Spinal cord (tissue), 10 donors: ENCODE data around the gene C3orf52. TPM values are rescaled to one million over a fixed set of nuclear protein-coding genes. Genes with fewer than 3 reads are reported as not detected.

Experiments
- DNase-seq, 6 donors: peaks; one replicate each; pipeline versions ENCODE4 v3.0.0 to v3.0.0-alpha.2; 2013 to 2015; ENCODE audit warnings: low spot score in 6 of 6, low read depth in 4 of 6
- H3K27ac ChIP-seq: one replicate; pipeline ENCODE4 v1.5.1; 2013; ENCODE audit warnings: low read depth, low read length, control low read depth
- H3K27me3 ChIP-seq: one replicate; pipeline ENCODE4 v1.6.1; 2013; ENCODE audit warnings: low read length; ENCODE audit not compliant: control insufficient read depth, insufficient read depth
- H3K36me3 ChIP-seq: one replicate; pipeline ENCODE4 v1.6.1; 2013; ENCODE audit warnings: low read length; ENCODE audit not compliant: control insufficient read depth, insufficient read depth
- H3K4me1 ChIP-seq: one replicate; pipeline ENCODE4 v1.6.1; 2013; ENCODE audit warnings: low read length; ENCODE audit not compliant: control insufficient read depth, insufficient read depth
- H3K4me3 ChIP-seq: one replicate; pipeline ENCODE4 v1.5.1; 2013; ENCODE audit warnings: low read depth, low read length, control low read depth
- H3K9me3 ChIP-seq: one replicate; pipeline ENCODE4 v1.6.1; 2013; ENCODE audit warnings: low read length; ENCODE audit not compliant: control insufficient read depth, insufficient read depth
- WGBS: methylation state at CpG from one replicate; pipeline ENCODE4 v1.1.5; 2013; ENCODE audit warnings: missing lambda C conversion rate; ENCODE audit not compliant: insufficient coverage; 5-methylcytosine and 5-hydroxymethylcytosine counted together
- polyA plus RNA-seq, 2 donors: library from polyadenylated mRNA; unstranded; fragments of 120-200 nt; gene quantifications; one replicate each; pipeline ENCODE4 v1.2.1, GENCODE V29; 2013; ENCODE audit not compliant: insufficient read length in 2 of 2
- total RNA-seq, 2 donors: library from RNA; depleted of rRNA in 1 of 2; stranded (reverse); fragments of 120-200 nt in 1 of 2; fragments of >200 nt in 1 of 2; gene quantifications; one replicate each; pipeline versions ENCODE4 v1.2.3 to v1.2.4, GENCODE V29; 2013 to 2014
- donor health status: healthy.

The C3orf52 gene
- total and polyA plus RNA-seq, 4 donors: 1.1 to 2.7 (median 1.7) TPM

- no peak overlapping the region for H3K27ac ChIP-seq
- DNase-seq: peak in 1 of 6 donors; percentile 20
- no peaks in the 10 kb centered on the region for H3K27me3 ChIP-seq
- H3K4me1 ChIP-seq: peaks cover 11% of the 10 kb centered on the region
- H3K9me3 ChIP-seq: no peaks in the 10 kb centered on the region
- peak overlapping the region; percentile 16 for H3K4me3 ChIP-seq
- 67% methylated on average over 7 of the region's 13 CpGs for WGBS
- H3K36me3 ChIP-seq: no peaks in the 10 kb centered on the region
Measured at GRCh38 chr3:112116748-112117186, 30.6 kb downstream of the C3orf52 start.

GRCh38 chr3:112117415-112117814, 31.2 kb downstream of the C3orf52 start:
- Histone ChIP-seq H3K9me3 (no peaks in the 10 kb centered on the region), H3K4me3 (no peak overlapping the region), H3K27me3 (no peaks in the 10 kb centered on the region), H3K4me1 (peaks cover 11% of the 10 kb centered on the region), H3K27ac (no peak overlapping the region), H3K36me3 (no peaks in the 10 kb centered on the region)
- no peak for DNase-seq
- no CpG with 5 or more reads among the region's 1 CpG for WGBS

- Histone ChIP-seq H3K27ac (no peak overlapping the region), H3K4me3 (no peak overlapping the region), H3K36me3 (no peaks in the 10 kb centered on the region), H3K27me3 (no peaks in the 10 kb centered on the region), H3K9me3 (no peaks in the 10 kb centered on the region), H3K4me1 (peaks cover 11% of the 10 kb centered on the region)
- WGBS: 80% methylated on average over 2 of the region's 4 CpGs
- no peak for DNase-seq
Measured at GRCh38 chr3:112117841-112118571, 31.8 kb downstream of the C3orf52 start.

GRCh38 chr3:112119962-112120836, 34.0 kb downstream of the C3orf52 start:
- Histone ChIP-seq H3K27me3 (no peaks in the 10 kb centered on the region), H3K36me3 (no peaks in the 10 kb centered on the region), H3K9me3 (no peaks in the 10 kb centered on the region), H3K27ac (no peak overlapping the region), H3K4me3 (no peak overlapping the region), H3K4me1 (peaks cover 6% of the 10 kb centered on the region)
- WGBS: 72% methylated on average over 3 of the region's 9 CpGs
- no peak for DNase-seq

DNA sequence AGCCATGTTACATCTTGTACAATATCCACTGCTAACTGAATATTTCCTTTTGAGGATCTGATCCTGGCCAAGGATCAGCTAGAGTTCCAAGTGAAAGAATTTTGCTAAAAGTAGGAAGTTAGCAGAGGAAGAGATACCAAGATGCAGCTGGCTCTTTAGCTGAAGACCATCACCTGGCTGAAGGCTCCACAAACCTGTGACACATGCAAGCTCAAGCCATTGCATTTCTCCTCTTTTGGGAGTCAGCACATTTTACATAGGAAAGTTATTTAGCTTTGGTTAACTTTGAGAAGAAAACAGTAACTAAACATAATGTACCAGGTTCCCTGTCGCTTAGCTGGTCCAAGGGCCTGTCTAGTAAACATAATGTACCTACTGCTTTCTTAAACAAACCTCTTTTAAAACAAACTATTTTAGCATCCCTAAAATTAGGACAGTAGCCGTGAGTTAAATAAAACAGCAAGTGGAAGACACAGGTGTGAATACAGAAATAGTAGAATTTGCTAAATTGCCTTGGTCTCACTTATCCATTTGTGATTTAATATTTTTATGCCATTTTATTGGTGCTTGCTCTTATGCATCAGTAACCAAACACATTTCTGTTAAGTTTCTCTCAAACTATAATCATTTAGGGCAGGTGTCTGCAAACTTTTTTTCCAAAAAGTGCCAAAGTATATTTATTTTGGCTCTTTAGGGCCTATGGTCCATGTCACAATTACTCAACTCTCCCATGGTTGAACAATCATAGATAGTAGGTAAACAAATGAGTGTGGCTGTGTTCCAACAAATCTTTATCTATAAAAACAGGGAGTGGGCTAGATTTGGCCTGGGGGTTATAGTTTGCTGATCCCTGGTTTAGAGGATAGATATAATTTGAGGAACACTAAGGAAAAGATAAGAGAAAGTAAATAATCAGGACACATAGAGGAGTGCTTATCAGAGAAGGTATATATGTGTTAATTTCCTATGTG, 35.7 kb downstream of the C3orf52 start:
- Histone ChIP-seq H3K36me3 (no peaks in the 10 kb centered on the region), H3K4me1 (peaks cover 4% of the 10 kb centered on the region), H3K27me3 (no peaks in the 10 kb centered on the region), H3K27ac (no peak overlapping the region), H3K9me3 (no peaks in the 10 kb centered on the region), H3K4me3 (no peak overlapping the region)
- no CpG with 5 or more reads among the region's 2 CpGs for WGBS
- no peak for DNase-seq

DNA sequence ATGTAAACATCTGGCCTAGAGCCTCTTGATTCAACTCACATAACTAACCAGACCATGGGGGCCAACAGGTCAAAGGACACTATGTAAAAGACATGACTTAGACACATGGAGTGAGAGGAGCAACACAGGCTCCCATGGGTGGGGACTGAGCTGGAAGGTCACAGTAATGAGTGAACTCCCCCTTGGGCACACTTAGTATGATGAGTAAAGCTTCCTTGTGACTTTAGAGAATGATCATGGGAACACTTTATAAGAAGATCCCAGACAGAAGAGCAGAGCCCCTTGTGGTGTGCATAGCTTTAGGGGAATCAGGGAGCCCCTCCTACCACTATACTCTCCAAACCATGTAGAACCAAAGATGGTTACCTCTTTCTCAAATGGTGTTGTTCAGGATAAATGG, 36.7 kb downstream of the C3orf52 start:
- H3K4me1 ChIP-seq: peaks cover 3% of the 10 kb centered on the region
- H3K27me3 ChIP-seq: no peaks in the 10 kb centered on the region
- no peaks in the 10 kb centered on the region for H3K9me3 ChIP-seq
- no peaks in the 10 kb centered on the region for H3K36me3 ChIP-seq
- H3K27ac ChIP-seq: no peak overlapping the region
- no peak overlapping the region for H3K4me3 ChIP-seq
- no peak for DNase-seq

DNA sequence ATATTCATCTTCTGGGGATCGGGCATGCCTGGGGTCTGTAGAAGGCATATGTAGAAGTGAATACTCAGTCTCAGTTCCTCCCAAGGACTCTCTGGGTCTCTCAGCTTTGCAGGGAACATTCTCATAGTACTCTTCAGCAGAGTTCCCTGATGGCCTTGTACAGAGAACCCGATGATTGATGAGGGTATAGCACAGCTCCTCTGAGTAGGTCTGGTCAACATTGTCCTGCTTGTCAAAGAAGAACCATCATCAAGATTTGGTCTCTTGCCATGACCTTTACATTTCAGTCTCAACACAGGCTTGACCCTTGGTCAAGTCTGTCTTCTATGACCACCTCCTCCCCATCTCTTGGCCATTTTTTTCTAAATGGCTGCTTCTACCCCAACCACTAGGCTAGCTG, 37.4 kb downstream of the C3orf52 start:
- Histone ChIP-seq H3K4me1 (peaks cover 3% of the 10 kb centered on the region), H3K27ac (no peak overlapping the region), H3K27me3 (no peaks in the 10 kb centered on the region), H3K9me3 (no peaks in the 10 kb centered on the region), H3K36me3 (no peaks in the 10 kb centered on the region), H3K4me3 (no peak overlapping the region)
- 96% methylated on average over 2 of the region's 2 CpGs for WGBS
- DNase-seq: no peak

- no peak overlapping the region for H3K4me3 ChIP-seq
- no peaks in the 10 kb centered on the region for H3K36me3 ChIP-seq
- H3K27ac ChIP-seq: no peak overlapping the region
- no peaks in the 10 kb centered on the region for H3K27me3 ChIP-seq
- DNase-seq: no peak
- H3K9me3 ChIP-seq: no peaks in the 10 kb centered on the region
- 60% methylated on average over 1 of the region's 5 CpGs for WGBS
- peaks cover 3% of the 10 kb centered on the region for H3K4me1 ChIP-seq
Measured at GRCh38 chr3:112124907-112125607, 38.9 kb downstream of the C3orf52 start.

DNA sequence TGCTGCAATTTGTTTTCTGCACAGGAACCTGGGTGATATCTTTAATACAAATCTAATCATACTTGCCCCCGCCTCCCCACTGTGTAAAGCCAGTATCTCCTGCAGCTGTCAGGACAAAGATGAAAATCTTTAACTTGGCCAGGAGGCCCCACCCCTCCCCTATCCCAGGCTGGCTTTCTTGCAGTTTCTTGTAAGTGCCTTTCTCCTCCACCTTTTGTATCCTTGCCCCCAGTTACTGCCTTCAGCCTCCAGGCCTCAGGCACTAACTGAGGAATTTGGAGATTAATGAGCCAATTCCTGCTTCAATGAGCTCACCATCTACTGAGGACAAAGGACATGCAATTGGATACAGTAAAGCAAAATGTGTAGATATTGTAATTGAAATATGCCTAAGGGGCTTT, 40.3 kb downstream of the C3orf52 start:
- 64% methylated on average over 1 of the region's 1 CpG for WGBS
- peak in 2 of 6 donors; percentile 26 to 43 for DNase-seq
- no peak overlapping the region for H3K27ac ChIP-seq
- H3K9me3 ChIP-seq: no peaks in the 10 kb centered on the region
- no peak overlapping the region for H3K4me3 ChIP-seq
- H3K4me1 ChIP-seq: peaks cover 3% of the 10 kb centered on the region
- no peaks in the 10 kb centered on the region for H3K27me3 ChIP-seq
- H3K36me3 ChIP-seq: no peaks in the 10 kb centered on the region
